CD4-positive, CD25-positive, alpha-beta regulatory T cell (primary cell): Measurements from ENCODE around the gene FAM13A. TPM values are rescaled to one million over a fixed set of nuclear protein-coding genes. Genes with fewer than 3 reads are reported as not detected.

ENCODE experiments used
- ATAC-seq, 2 donors: fragments of 150-1000 bp; cut with Tn5 transposase; one replicate each; pipeline ENCODE4 v1.10.0; 2021; ENCODE audit warnings: low read depth in 2 of 2, moderate number of reproducible peaks in 2 of 2, moderate library complexity in 1 of 2
- DNase-seq, 3 donors: peaks; one replicate each; pipeline versions ENCODE4 v3.0.0 to v3.0.0-alpha.2; 2012 to 2022; ENCODE audit warnings: mixed read lengths in 1 of 3
- H3K27ac ChIP-seq: one replicate; pipeline ENCODE4 v1.7.0; 2013; ENCODE audit warnings: mild to moderate bottlenecking, low read length; ENCODE audit not compliant: insufficient read depth, poor library complexity, severe bottlenecking
- H3K27me3 ChIP-seq: one replicate; pipeline ENCODE4 v1.7.0; 2013; ENCODE audit warnings: low read length; ENCODE audit not compliant: control insufficient read depth, insufficient read depth
- H3K36me3 ChIP-seq: one replicate; pipeline ENCODE4 v1.7.0; 2013; ENCODE audit warnings: mild to moderate bottlenecking, low read length, moderate library complexity; ENCODE audit not compliant: control insufficient read depth, insufficient read depth
- H3K4me1 ChIP-seq: 2 replicates; pipeline ENCODE4 v1.7.0; 2013; ENCODE audit warnings: mild to moderate bottlenecking, low read length; ENCODE audit not compliant: insufficient read depth, control insufficient read depth, poor library complexity, severe bottlenecking
- H3K4me3 ChIP-seq: one replicate; pipeline ENCODE4 v1.7.0; 2013; ENCODE audit warnings: low read depth, mild to moderate bottlenecking, low read length, moderate library complexity
- H3K9me3 ChIP-seq, 2 experiments: 1 replicate in 1 of 2; 2 replicates in 1 of 2; pipeline ENCODE4 v1.7.0; 2013; ENCODE audit warnings: low read length in 2 of 2, mild to moderate bottlenecking in 1 of 2, moderate library complexity in 1 of 2; ENCODE audit not compliant: control insufficient read depth in 2 of 2
- H3K27ac Mint-ChIP-seq, 3 donors: one replicate each; pipeline ENCODE4 v1.8.0; 2020 to 2022; ENCODE audit warnings: mild to moderate bottlenecking in 3 of 3, mixed read lengths in 3 of 3, moderate library complexity in 2 of 3
- H3K27me3 Mint-ChIP-seq: one replicate; pipeline ENCODE4 v1.8.0; 2022; ENCODE audit warnings: mild to moderate bottlenecking, mixed read lengths
- H3K36me3 Mint-ChIP-seq: one replicate; pipeline ENCODE4 v1.8.0; 2020; ENCODE audit warnings: mixed read lengths
- H3K4me1 Mint-ChIP-seq, 4 donors: one replicate each; pipeline ENCODE4 v1.8.0; 2020 to 2022; ENCODE audit warnings: mixed read lengths in 4 of 4, mild to moderate bottlenecking in 1 of 4
- H3K4me3 Mint-ChIP-seq, 4 donors: one replicate each; pipeline ENCODE4 v1.8.0; 2020 to 2022; ENCODE audit warnings: mild to moderate bottlenecking in 4 of 4, mixed read lengths in 4 of 4, moderate library complexity in 3 of 4
- H3K9me3 Mint-ChIP-seq, 7 donors: one replicate each; pipeline ENCODE4 v1.8.0; 2020 to 2022; ENCODE audit warnings: mixed read lengths in 7 of 7, mild to moderate bottlenecking in 3 of 7, moderate library complexity in 2 of 7
- polyA plus RNA-seq, 4 donors: library from polyadenylated mRNA; unstranded; fragments of 300-500 nt; fragmentation: Illumina TruSeq; gene quantifications; one replicate each; pipeline ENCODE4 v1.2.3, GENCODE V29; 2021
- total RNA-seq: library from RNA; stranded (reverse); gene quantifications from one replicate; pipeline ENCODE4 v1.2.3, GENCODE V29; 2022

The FAM13A gene
- total and polyA plus RNA-seq, 5 donors from 2014 or later = 7.8 to 38.4 (median 11.1) TPM

- H3K36me3 Mint-ChIP-seq = peaks cover 20% of the 10 kb centered on the region
- no peak for ATAC-seq
- no peak for DNase-seq
Observed at GRCh38 chr4:88794952-88795351, 262.0 kb downstream of the FAM13A start.

GRCh38 chr4:88794087-88794690 is 262.8 kb downstream of the FAM13A start:
- Mint-ChIP-seq H3K36me3 (peaks cover 18% of the 10 kb centered on the region), H3K27ac (no peak overlapping the region), H3K27me3 (no peaks in the 10 kb centered on the region), H3K4me3 (no peak overlapping the region), H3K9me3 (no peaks in the 10 kb centered on the region), H3K4me1 (peaks cover 10 to 21% (median 13%) of the 10 kb centered on the region in 4 donors)
- no peak overlapping the region for H3K27ac ChIP-seq
- H3K36me3 ChIP-seq = peaks cover 5% of the 10 kb centered on the region
- no peak for DNase-seq
- no peak overlapping the region for H3K4me3 ChIP-seq
- no peaks in the 10 kb centered on the region for H3K27me3 ChIP-seq
- H3K4me1 ChIP-seq = no peaks in the 10 kb centered on the region
- ATAC-seq = no peak
- no peaks in the 10 kb centered on the region for H3K9me3 ChIP-seq

More at GRCh38 chr4:88794952-88795351, 262.0 kb downstream of the FAM13A start:
- H3K36me3 ChIP-seq = peaks cover under 1% of the 10 kb centered on the region
- no peaks in the 10 kb centered on the region for H3K9me3 Mint-ChIP-seq
- no peak overlapping the region for H3K27ac Mint-ChIP-seq
- H3K4me1 Mint-ChIP-seq = peaks cover 10 to 21% (median 14%) of the 10 kb centered on the region in 4 donors
- H3K4me3 ChIP-seq = no peak overlapping the region
- no peaks in the 10 kb centered on the region for H3K9me3 ChIP-seq
- no peaks in the 10 kb centered on the region for H3K4me1 ChIP-seq
- H3K27me3 ChIP-seq = no peaks in the 10 kb centered on the region
- H3K27ac ChIP-seq = no peak overlapping the region
- no peaks in the 10 kb centered on the region for H3K27me3 Mint-ChIP-seq
- H3K4me3 Mint-ChIP-seq = no peak overlapping the region

GRCh38 chr4:88793475-88793874 is 263.5 kb downstream of the FAM13A start:
- Histone ChIP-seq H3K36me3 (peaks cover 5% of the 10 kb centered on the region), H3K27ac (no peak overlapping the region), H3K4me1 (no peaks in the 10 kb centered on the region), H3K27me3 (no peaks in the 10 kb centered on the region), H3K9me3 (no peaks in the 10 kb centered on the region), H3K4me3 (no peak overlapping the region)
- Mint-ChIP-seq H3K27me3 (no peaks in the 10 kb centered on the region), H3K27ac (no peak overlapping the region), H3K4me1 (peaks cover 10 to 21% (median 13%) of the 10 kb centered on the region in 4 donors), H3K4me3 (no peak overlapping the region), H3K9me3 (no peaks in the 10 kb centered on the region), H3K36me3 (peaks cover 15% of the 10 kb centered on the region)
- DNase-seq (no peak), ATAC-seq (no peak)

GRCh38 chr4:88792821-88793220 is 264.2 kb downstream of the FAM13A start:
- Histone ChIP-seq H3K9me3 (no peaks in the 10 kb centered on the region), H3K27me3 (no peaks in the 10 kb centered on the region), H3K4me3 (no peak overlapping the region), H3K36me3 (peaks cover 6% of the 10 kb centered on the region), H3K4me1 (no peaks in the 10 kb centered on the region), H3K27ac (no peak overlapping the region)
- peaks cover 17% of the 10 kb centered on the region for H3K36me3 Mint-ChIP-seq
- H3K27ac Mint-ChIP-seq = no peak overlapping the region
- no peaks in the 10 kb centered on the region for H3K9me3 Mint-ChIP-seq
- H3K27me3 Mint-ChIP-seq = no peaks in the 10 kb centered on the region
- peaks cover 8 to 19% (median 12%) of the 10 kb centered on the region in 4 donors for H3K4me1 Mint-ChIP-seq
- no peak for ATAC-seq
- H3K4me3 Mint-ChIP-seq = no peak overlapping the region
- no peak for DNase-seq

GRCh38 chr4:88792268-88792781 is 264.7 kb downstream of the FAM13A start:
- peaks cover 5 to 16% (median 12%) of the 10 kb centered on the region in 4 donors for H3K4me1 Mint-ChIP-seq
- no peak overlapping the region for H3K4me3 Mint-ChIP-seq
- DNase-seq (no peak), ATAC-seq (peak in 1 of 2 donors; percentile 16)
- no peaks in the 10 kb centered on the region for H3K9me3 Mint-ChIP-seq
- H3K36me3 Mint-ChIP-seq = peaks cover 17% of the 10 kb centered on the region
- no peaks in the 10 kb centered on the region for H3K27me3 Mint-ChIP-seq
- peaks cover 11% of the 10 kb centered on the region for H3K36me3 ChIP-seq
- H3K4me3 ChIP-seq = no peak overlapping the region
- no peaks in the 10 kb centered on the region for H3K9me3 ChIP-seq
- no peak overlapping the region for H3K27ac Mint-ChIP-seq
- H3K27ac ChIP-seq = no peak overlapping the region
- no peaks in the 10 kb centered on the region for H3K27me3 ChIP-seq
- H3K4me1 ChIP-seq = no peaks in the 10 kb centered on the region

GRCh38 chr4:88791274-88791673 is 265.7 kb downstream of the FAM13A start:
- H3K4me3 Mint-ChIP-seq = no peak overlapping the region
- no peak overlapping the region for H3K27ac Mint-ChIP-seq
- H3K27me3 Mint-ChIP-seq = no peaks in the 10 kb centered on the region
- H3K4me3 ChIP-seq = no peak overlapping the region
- H3K27ac ChIP-seq = no peak overlapping the region
- no peaks in the 10 kb centered on the region for H3K27me3 ChIP-seq
- H3K4me1 Mint-ChIP-seq = peaks cover 5 to 16% (median 12%) of the 10 kb centered on the region in 4 donors
- H3K9me3 Mint-ChIP-seq = no peaks in the 10 kb centered on the region
- peaks cover 16% of the 10 kb centered on the region for H3K36me3 ChIP-seq
- H3K4me1 ChIP-seq = no peaks in the 10 kb centered on the region
- H3K36me3 Mint-ChIP-seq = peaks cover 15% of the 10 kb centered on the region
- DNase-seq = peak in 2 of 3 donors; percentile 3 to 31
- ATAC-seq = no peak
- H3K9me3 ChIP-seq = no peaks in the 10 kb centered on the region

GRCh38 chr4:88788895-88789294 is 268.1 kb downstream of the FAM13A start:
- peaks cover 5 to 21% (median 11%) of the 10 kb centered on the region in 4 donors for H3K4me1 Mint-ChIP-seq
- Histone ChIP-seq H3K4me1 (no peaks in the 10 kb centered on the region), H3K36me3 (peaks cover 29% of the 10 kb centered on the region), H3K4me3 (no peak overlapping the region), H3K27me3 (no peaks in the 10 kb centered on the region), H3K27ac (no peak overlapping the region), H3K9me3 (no peaks in the 10 kb centered on the region)
- no peak overlapping the region for H3K4me3 Mint-ChIP-seq
- ATAC-seq (no peak), DNase-seq (no peak)
- peaks cover 31% of the 10 kb centered on the region for H3K36me3 Mint-ChIP-seq
- H3K27ac Mint-ChIP-seq = no peak overlapping the region
- no peaks in the 10 kb centered on the region for H3K9me3 Mint-ChIP-seq
- no peaks in the 10 kb centered on the region for H3K27me3 Mint-ChIP-seq

- no peaks in the 10 kb centered on the region for H3K4me1 ChIP-seq
- H3K27ac Mint-ChIP-seq = no peak overlapping the region
- ATAC-seq (no peak), DNase-seq (no peak)
- H3K9me3 Mint-ChIP-seq = no peaks in the 10 kb centered on the region
- no peak overlapping the region for H3K4me3 Mint-ChIP-seq
- H3K27ac ChIP-seq = no peak overlapping the region
- H3K36me3 Mint-ChIP-seq = peaks cover 31% of the 10 kb centered on the region
- H3K4me3 ChIP-seq = no peak overlapping the region
- H3K9me3 ChIP-seq = no peaks in the 10 kb centered on the region
- no peaks in the 10 kb centered on the region for H3K27me3 ChIP-seq
- H3K4me1 Mint-ChIP-seq = peaks cover 5 to 19% (median 8%) of the 10 kb centered on the region in 4 donors
- peaks cover 29% of the 10 kb centered on the region for H3K36me3 ChIP-seq
- H3K27me3 Mint-ChIP-seq = no peaks in the 10 kb centered on the region
Observed at GRCh38 chr4:88788424-88788823, 268.6 kb downstream of the FAM13A start.
